ENCODE measurements around the gene EXOG.
"Not testable (repeated sequence)": the region's sequence is repeated elsewhere in the genome, so short reads cannot be mapped to it uniquely, and the experiment has no call there.

The EXOG gene

DNA sequence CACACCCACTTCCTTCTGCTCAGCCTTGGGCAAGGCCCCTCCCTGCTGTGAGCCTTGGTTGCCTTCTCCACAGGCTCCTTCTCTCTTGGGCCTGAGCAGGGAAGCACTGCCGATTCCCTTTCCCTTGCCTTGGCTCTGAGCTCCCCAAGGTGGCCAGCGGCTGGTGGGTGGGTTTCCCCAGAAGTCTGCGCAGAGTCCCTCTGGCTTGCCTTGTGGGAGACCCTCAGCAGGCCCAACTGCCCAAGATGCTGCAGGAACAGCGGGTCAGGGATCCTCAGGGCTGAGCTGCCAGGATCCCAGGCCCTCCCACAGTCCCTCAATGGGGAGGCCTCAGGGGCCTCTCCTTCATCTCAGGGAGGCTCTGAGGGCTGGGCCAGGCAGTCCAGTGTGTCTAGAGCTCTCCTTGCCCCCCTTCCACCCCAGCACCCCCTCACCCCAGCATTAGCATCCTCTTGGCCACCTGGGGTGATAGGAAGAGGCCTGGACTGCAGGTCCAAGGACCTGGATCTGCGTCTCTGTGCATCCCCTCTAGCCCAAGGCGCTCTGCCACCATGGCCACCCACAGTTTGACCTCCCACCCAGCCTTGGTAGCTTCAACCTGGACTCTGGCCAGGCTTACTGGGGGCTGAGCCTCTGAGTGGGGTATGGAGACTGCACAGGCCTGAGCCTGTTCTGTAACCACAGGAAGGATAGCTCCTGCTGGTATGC lies 68.6 kb downstream of the EXOG start:
- no peak for DNase-seq

DNA sequence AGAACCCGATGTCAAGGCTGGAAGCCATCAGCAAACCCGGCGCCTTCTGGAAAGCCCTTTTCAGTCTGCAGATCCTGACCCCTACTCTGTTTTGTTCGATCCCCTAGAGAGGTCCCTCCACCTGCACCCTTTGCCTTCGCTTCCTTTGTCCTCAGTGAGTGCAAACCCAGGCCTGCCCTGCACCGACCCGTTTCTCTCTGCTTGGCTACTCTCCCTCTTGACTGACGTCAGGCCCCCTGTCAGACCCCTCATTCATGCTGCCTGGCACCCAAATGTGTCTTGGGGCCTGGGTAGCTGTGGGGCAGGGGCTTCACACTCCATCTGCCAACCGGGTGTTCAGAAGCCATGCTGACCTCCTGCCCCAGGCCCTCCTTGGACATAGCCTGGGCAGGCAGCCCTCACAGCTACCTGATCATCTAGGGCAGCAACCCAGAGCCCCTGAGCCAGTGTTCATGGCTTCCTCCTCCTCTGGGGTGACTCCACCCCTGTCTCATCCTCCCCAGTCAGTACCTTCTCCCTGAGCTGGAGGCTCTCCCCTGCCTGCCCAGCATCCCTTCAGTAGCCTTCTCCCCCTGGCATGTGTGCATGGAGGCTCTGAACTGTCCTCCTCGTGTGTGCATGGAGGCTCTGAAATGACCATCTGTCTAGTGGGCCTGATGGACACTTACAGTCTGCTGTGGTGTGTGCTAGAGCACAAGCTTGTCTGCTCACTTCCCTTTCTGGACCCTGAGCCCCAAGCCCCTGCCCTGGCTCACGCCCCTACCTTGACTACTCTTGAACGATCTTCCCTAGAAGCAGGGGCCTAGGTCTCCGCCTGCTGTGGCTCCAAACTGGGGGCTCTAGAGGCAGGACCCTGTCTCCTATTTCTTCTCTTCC lies 69.4 kb downstream of the EXOG start:
- no peak for DNase-seq

DNA sequence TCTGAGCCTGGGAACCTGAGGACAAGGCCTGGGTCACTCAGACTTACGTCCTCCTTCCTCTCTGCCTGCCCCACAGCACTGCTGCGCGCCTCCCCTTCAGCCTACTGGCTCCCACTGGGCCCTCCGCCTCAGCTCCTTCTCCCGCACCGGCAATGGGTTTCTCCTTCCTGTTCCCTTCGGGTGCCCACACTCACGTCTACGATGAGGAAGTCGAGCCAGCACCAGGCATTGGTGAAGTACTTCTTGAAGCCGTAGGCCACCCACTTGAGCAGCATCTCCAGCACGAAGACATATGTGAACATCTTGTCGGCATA lies 70.0 kb downstream of the EXOG start:
- no peak for DNase-seq

DNA sequence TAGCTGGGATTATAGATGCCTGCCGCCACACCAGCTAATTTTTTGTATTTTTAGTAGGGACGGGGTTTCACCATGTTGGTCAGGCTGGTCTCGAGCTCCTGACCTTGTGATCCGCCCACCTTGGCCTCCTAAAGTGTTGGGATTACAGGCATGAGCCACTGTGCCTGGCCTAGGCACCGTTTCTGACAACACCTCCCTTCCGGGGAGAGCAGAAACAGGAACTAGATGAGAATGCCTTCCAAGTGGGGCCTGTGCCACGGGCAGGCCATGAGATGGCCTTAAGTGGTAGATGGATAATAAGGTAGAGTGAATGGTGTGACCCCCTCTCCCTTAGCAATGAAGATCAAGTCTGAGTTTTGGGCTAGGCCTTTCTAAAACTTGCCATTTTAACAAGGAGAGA lies 70.7 kb downstream of the EXOG start:
- not testable (repeated sequence) for DNase-seq

DNA sequence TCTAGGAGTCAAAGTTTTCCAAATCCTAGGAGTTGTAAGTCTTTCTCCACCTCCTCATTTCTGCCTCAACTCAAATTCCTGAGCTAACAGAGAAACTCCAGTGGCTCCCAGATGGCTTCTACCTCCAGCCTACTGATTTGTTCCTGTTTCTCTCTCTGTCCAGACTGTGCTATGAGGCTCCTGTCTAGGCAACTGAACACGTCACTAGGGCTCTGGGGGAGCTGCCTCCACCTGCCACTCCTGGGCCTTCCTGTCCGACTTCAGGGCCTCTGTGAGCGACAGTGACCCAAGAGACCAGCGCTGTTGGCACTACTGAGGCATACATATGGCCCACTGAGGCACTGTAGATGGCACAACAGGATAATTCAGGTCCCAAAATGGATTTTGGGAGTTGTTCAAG lies 71.4 kb downstream of the EXOG start:
- DNase-seq: no peak

DNA sequence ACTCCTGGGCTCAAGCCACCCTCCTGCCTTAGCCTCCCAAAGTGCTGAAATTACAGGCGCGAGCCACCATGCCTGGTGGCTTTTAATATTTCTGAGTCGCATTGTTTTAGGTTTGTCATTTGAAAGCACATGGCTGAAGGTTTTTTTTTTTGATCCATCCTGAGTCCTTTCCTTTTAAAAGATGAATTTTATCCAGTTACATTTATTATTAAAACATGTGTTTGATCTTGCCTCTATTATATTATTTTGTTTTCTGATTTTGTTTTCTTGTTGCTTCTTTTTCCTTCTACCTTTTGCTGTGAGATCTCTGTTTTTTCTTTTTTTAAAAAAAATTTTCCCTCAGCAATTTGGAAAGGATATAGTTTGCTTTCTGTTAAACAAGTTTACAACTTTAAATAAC lies 77.0 kb downstream of the EXOG start:
- no peak for DNase-seq

DNA sequence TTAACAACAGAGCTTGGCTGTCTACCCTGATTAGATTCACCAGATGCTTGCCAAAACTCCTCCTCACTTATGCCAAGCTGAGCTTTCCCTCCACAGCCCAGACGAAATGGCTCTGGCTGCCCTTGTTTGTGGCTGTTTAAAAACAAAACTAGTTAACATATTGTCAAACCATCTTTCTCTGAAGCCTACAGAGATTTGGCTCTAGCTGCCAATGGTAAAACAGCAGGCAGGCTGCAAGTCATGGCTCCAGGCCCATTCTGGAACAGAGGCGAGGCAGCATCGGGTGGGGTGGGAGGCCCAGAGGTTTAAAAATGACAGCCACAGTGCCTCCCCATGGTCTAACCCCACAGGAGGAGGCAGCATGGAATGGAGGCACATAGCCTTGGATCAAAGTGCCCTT lies 77.4 kb downstream of the EXOG start:
- no peak for DNase-seq

DNA sequence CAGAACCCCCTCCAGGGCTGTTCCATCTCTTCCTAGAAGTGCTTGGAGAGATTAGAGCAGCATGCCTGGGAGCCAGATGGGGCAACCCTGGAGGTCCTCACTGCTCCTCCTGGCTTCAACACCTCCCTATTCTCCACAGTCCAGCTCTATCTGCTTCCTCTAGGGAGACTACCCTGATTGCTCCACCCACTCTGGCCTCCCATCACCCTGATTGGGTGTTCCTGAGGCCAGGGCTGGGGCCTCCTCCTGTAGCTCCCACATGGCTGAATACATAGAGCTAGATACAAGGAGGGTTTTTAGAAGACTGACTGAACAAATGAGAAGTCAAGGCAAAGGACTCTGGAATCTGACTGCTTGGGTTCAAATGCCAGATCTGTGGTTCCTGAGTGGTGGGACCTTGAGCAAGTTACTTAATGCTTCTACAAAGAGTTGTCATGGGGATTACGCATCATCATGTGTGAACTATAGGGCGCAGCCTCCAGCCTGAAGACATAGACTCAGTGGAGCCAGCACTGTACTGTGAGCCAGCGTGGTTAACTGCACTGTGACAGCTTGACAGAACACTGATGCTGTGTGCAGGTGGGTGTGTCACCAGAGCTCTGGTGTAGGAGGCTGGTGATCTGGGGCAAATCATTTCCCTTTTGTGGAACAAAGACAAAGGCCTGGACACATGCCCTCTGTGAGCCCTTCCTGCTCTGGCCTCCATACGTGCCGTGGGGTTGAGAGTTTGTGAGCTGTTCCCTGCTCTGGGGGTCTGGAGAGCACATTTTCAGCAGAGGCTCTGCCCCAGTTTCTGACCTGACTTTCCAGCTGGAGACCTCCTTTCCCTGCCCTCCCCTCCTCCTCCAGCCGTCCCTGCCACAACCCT lies 78.5 kb downstream of the EXOG start:
- DNase-seq: no peak

DNA sequence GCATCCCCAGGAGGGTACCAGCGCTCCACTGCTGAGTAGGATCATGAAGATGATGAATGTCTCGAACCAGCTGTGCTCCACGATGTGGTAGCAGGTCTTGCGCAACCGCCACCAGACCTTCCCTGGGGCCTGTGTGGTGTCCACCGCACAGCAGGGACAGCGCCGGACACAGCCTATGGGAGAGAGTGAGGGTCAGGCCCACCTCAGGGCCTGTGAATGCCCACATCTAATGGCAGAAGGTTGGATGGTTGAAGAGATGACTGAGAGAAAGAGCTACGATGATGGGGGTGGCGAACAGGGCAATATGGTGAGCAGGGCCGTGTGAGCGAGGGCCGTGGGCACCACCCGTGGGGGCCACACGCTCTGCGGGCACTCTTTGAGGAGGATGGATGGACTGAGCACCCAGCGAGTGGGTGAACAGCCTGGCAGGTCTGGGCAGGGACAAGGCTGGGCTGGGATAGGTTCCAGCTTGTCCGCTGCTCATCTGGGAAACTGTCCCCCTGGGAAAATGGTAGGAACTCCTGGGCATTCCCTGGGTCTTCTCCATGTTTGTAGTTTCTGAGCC lies 79.2 kb downstream of the EXOG start:
- DNase-seq: no peak

Data from activated CD8-positive, alpha-beta memory T cell treated with anti-CD3 and anti-CD28 coated beads, Interleukin-2, amount 50 U/mL, for 4 hours (primary cell).